Measurements from ENCODE around the gene TDRD9. TPM values are rescaled to one million over a fixed set of nuclear protein-coding genes. Genes with fewer than 3 reads are reported as not detected.

TDRD9 gene
- total RNA-seq, 1 donor from 2014 or later = 6.5 TPM

- TF ChIP-seq CTCF (IDR thresholded peaks at IDR 0.05; ENCODE audit: insufficient read depth, low read length, poor library complexity, severe bottlenecking) = no peak
- Histone ChIP-seq H3K36me3 (ENCODE audit: control insufficient read depth, insufficient read depth, low read length) (no peaks in the 10 kb centered on the region), H3K27me3 (ENCODE audit: control insufficient read depth, insufficient read depth, low read length) (peaks cover 4% of the 10 kb centered on the region), H3K4me3 (ENCODE audit: low read depth, low read length) (no peak overlapping the region)
- no peak for DNase-seq (ENCODE audit: low read depth)
Observed at GRCh38 chr14:104100171-104101085, 172.2 kb downstream of the TDRD9 start.

GRCh38 chr14:104101086-104101621 is 172.9 kb downstream of the TDRD9 start:
- Histone ChIP-seq H3K4me3 (ENCODE audit: low read depth, low read length) (no peak overlapping the region), H3K36me3 (ENCODE audit: control insufficient read depth, insufficient read depth, low read length) (no peaks in the 10 kb centered on the region), H3K27me3 (ENCODE audit: control insufficient read depth, insufficient read depth, low read length) (no peaks in the 10 kb centered on the region)
- no peak for TF ChIP-seq CTCF (IDR thresholded peaks at IDR 0.05; ENCODE audit: insufficient read depth, low read length, poor library complexity, severe bottlenecking)
- no peak for DNase-seq (ENCODE audit: low read depth)

GRCh38 chr14:104101651-104102281 is 173.5 kb downstream of the TDRD9 start:
- DNase-seq (ENCODE audit: low read depth) = no peak
- H3K27me3 ChIP-seq (ENCODE audit: control insufficient read depth, insufficient read depth, low read length) = no peaks in the 10 kb centered on the region
- TF ChIP-seq CTCF (IDR thresholded peaks at IDR 0.05; ENCODE audit: insufficient read depth, low read length, poor library complexity, severe bottlenecking) = no peak
- H3K4me3 ChIP-seq (ENCODE audit: low read depth, low read length) = no peak overlapping the region
- no peaks in the 10 kb centered on the region for H3K36me3 ChIP-seq (ENCODE audit: control insufficient read depth, insufficient read depth, low read length)

Other genes with a start within 250 kb of the TDRD9 start
- 10.4 and 12.3 TPM in 2 replicates for gene XRCC3, start 213.0 kb upstream of the TDRD9 start, total RNA-seq
- gene ZFYVE21, start 212.6 kb upstream of the TDRD9 start, total RNA-seq = 52.9 and 53.9 TPM in 2 replicates
- gene PPP1R13B, start 80.9 kb upstream of the TDRD9 start, total RNA-seq = 7.3 and 10.5 TPM in 2 replicates
- not detected in 2 replicates for gene RD3L, start 14.1 kb downstream of the TDRD9 start, total RNA-seq
- gene ASPG, start 157.2 kb downstream of the TDRD9 start, total RNA-seq = 0.21 TPM in 1 of 2 replicates, not detected in the other
- gene KIF26A, start 210.1 kb downstream of the TDRD9 start, total RNA-seq = 0.21 and 0.48 TPM in 2 replicates